Islet of Langerhans (tissue), 1 donor: ENCODE results near the gene LIN7A.

ENCODE experiments used
- FAIRE-seq: peaks from one replicate; lab custom pipeline; 2011; peaks lifted over from hg19 to GRCh38; lab: Jason Lieb, UNC

Gene LIN7A, protein sequence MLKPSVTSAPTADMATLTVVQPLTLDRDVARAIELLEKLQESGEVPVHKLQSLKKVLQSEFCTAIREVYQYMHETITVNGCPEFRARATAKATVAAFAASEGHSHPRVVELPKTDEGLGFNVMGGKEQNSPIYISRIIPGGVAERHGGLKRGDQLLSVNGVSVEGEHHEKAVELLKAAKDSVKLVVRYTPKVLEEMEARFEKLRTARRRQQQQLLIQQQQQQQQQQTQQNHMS

GRCh38 chr12:80937391-80938238, at the start of gene LIN7A:
TSS of gene LIN7A (minus strand) at chr12:80937934. CDS start at chr12:80937722, 212 bp downstream.
- FAIRE-seq: no peak

DNA sequence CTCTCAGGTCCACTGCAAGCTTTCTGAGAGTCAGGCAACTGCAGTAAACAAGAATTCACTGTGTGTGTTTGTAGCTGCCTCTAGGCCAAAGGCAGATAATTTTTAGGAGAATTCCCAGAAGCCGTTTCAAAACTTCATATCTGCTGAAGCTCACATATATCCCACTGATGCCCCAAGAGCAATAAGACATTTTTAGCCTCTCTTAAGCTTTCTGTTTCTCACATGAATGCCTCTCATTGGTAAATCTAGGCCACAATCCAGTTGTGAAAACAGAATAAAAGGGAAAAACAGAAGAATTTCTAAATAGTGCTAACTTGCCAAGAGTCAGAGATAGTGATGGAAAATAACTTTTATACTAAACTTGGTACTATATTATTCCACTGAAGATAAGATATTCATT, 48.5 kb upstream of the LIN7A start:
- FAIRE-seq: no peak

- no peak for FAIRE-seq
Measured at GRCh38 chr12:80979816-80980215, 42.1 kb upstream of the LIN7A start.

DNA sequence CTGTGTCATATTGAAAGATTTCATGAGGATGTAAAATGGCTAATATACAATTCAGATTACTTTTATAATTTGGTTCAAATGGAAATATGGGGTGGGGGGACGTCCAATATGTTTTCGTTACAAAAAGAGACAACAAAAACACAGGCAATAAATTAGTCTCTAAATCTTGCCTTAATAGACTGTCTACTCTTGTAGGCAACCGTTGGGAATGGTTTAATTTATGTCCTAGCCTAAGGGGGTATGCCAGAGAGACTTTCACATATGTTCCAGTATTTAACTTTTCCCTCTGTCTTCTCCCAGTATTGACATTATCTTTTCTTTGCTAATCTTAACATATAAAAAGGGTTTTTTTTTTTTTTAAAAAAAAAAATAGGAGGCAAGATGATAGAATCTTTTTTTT, 41.5 kb upstream of the LIN7A start:
- FAIRE-seq: no peak

DNA sequence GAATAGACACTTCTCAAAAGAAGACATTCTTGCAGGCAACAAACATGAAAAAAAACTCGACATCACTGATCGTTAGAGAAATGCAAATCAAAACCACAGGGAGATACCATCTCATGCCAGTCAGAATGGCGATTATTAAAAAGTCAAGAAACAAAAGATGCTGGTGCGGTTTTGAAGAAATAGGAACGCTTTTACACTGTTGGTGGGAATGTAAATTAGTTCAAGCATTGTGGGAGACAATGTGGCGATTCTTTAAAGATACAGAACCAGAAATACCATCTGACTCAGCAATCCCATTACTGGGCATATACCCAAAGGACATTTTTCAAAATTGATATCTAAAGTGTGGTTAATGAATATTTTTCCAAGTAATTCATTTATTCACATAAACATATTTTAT, 39.6 kb upstream of the LIN7A start:
- no peak for FAIRE-seq

DNA sequence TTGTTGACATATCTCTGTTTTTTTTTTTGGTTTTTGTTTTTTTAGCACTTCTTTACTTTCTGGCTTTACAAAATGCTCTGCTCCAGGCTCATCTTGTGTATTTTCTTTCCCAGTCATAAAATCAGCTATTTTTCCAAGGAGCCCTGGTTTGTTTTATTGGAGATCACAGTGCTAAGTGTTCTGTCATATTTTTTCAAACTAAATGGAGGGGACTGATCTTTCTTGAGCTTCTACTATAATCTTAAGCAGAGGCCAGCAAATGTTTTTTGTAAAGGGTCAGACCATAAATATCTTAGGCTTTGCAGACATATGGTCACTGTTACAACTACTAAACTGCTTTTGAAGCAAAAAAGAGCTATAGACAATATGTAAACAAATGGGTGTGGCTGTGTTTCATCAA, 30.6 kb upstream of the LIN7A start:
- FAIRE-seq: no peak

- FAIRE-seq: no peak
Measured at GRCh38 chr12:80967565-80967964, 29.8 kb upstream of the LIN7A start.

- no peak for FAIRE-seq
Measured at GRCh38 chr12:80966001-80966400, 28.3 kb upstream of the LIN7A start.

GRCh38 chr12:80958162-80958561, 20.4 kb upstream of the LIN7A start:
- FAIRE-seq: no peak

DNA sequence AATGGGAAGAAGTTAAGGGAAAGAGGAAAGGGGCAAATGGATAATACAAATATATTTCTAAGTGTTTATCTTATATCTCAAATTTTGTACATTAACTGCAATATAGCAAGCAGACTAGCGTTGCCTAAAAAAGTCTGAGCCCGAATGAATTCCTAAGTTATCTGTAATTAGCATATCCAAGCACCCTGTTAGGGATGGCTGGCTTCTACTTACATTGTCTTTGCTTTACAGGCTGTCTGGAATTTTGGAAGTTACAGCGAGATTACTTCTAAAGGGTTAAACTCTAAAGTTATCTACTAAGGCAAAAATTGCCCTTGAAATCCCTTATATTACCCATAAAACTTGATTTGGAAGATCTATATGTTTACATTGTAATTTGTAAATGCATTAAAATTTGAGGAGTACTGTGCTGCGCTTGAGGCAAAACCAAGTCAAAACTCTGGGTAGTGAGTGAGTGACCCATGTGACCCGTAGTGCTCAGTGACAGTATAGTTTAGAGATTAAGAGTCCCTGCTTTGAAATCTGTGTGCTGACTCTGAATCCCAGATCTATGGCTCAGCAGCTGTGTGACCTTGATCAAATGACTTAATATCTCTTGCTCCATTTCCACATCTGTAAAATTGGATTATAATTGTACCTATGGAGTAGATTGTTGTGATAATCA, 17.3 kb upstream of the LIN7A start:
- FAIRE-seq: no peak

GRCh38 chr12:80952443-80952842, 14.7 kb upstream of the LIN7A start:
- no peak for FAIRE-seq

- no peak for FAIRE-seq
Measured at GRCh38 chr12:80946591-80946990, 8.9 kb upstream of the LIN7A start.

- FAIRE-seq: no peak
Measured at GRCh38 chr12:80943338-80943737, 5.6 kb upstream of the LIN7A start.

DNA sequence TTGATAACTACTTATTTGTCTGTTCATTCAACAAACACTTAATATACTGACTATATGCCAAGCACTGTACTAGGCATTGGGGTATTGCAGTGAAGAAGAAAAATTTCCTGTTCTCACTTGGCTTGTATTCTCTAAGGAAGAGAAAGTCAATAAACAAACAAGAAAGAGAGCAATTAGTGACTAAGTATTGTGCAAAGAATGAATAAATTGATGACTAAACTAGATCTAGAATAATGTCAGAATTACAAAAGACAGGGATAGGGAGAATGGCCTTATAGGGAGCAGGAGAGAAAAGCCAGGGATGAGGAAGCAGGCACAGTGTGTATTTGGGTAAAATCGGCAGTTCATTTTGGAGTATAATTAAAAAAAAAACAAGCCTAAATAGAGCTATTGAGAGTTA, 4.2 kb upstream of the LIN7A start:
- FAIRE-seq: no peak

DNA sequence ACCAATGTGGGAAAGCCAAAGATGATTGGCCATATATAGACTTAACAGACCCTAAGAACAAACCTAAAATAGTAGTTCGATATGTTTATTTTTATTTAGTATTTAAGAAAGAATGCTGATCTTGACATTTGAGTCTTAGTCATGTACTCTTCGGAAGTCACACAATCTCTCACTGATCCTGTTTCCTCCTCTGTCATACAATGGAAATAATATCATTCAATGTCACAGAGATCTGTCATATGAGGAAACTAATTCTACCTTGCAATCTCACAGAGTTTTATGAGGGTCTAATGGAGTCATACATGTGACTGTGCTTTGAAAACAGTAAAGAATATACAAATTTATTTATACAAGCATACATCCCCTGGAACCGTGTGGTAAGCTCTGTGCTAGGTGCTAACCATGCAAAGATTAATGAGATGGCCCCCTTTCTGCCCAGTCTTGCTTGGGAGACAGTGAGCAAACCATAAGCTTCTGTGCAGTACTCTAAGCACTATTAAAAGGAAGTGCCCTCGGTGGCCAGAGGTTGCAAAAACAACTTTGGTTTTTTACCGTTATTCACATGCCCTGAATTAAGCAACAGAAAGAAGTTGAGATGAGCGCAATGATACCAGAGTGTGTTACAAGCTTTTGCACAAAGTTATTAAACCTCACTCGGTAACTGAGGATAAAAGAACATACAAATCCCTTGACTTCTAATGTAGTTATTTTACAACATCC, 1.7 kb upstream of the LIN7A start:
- FAIRE-seq: no peak

- no peak for FAIRE-seq
Measured at GRCh38 chr12:80938397-80938796, 663 bp upstream of the LIN7A start.

GRCh38 chr12:80936642-80937390, 918 bp downstream of the LIN7A start:
- FAIRE-seq: no peak

DNA sequence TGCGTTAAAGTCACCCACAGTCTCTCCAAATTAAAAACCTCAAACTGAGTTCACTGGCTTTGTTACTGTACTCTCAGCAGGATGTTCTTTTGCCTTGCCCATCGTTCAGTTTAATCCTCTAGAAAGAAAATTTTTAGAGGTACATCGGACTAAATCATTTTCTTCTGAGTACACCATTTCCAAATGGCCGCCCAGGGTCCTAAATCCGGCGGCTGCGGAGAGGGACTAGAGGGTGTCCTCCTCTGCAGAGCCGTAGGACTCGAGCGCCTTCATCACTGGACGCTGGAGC, 1.4 kb downstream of the LIN7A start:
- FAIRE-seq: no peak

DNA sequence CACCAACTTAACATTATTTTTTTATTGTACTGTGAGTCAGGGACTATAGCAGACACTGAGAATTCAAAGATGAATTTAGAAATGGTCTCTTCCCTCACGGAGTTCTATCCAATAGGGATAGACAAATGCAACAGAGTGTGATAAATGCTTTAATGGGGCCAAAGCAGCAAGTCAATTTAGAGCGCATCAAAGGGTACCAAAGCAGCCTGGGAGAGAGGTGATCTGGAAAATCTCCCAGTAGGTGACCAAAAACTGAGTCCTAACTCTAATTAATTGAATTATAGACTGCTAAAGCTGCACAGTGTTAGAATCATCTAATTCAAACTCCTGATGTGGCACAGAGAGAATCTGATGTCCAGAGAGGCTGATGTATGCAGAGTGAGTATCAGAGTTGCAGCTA, 2.6 kb downstream of the LIN7A start:
- no peak for FAIRE-seq

DNA sequence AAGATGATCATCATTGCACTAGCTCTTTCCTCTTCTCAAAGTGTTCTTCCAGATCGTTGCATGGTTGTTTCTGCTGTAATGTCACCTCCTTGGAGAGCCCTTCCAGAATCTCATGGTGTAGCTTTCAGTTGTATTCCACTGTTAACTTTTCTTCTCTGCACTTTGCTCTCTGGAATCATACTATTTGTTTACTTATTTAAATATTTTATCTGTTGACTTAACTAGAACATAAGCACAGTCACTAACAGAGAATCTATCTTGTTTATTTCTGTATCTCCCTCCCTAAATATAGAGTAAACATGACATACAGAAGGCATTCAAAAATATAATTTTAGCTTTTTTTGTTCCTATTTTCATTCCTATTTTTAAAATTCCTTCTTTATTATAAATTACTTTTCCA, 11.8 kb downstream of the LIN7A start:
- FAIRE-seq: no peak

DNA sequence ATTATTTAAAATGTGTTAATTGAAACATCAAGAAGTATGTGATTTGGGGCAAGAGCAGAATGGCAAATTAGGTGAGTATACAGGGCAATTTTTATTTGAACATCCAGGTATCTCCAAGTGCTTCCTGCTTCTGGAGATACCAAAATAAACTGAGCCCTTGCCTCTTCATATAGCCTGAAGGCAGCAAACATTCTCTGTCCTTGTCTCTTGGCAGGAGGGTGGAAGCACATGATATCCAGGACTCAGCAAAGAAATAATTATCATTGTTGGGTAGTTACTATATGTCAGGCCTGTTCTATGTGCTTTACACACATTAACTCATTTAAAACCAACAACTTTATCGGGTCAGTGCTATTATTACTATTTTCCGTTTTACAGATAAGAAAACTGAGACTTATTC, 12.5 kb downstream of the LIN7A start:
- FAIRE-seq: no peak

- no peak for FAIRE-seq
Measured at GRCh38 chr12:80924437-80924836, 13.3 kb downstream of the LIN7A start.
